Endometrial microvascular endothelial cells (primary cell): ENCODE measurements around the gene DRAXIN. TPM values are rescaled to one million over a fixed set of nuclear protein-coding genes. Genes with fewer than 3 reads are reported as not detected.

Source experiments
- in situ Hi-C: cut with HindIII; loops from 2 replicates; pipeline ENCODE4 v1.10.0; 2017; ENCODE audit warnings: low sequenced_read_pairs, low pct_unique_long_range_greater_than_20kb; ENCODE audit errors: inconsistent ontology term
- total RNA-seq: library from RNA; depleted of rRNA; stranded (reverse); fragments of >200 nt; gene quantifications from one replicate; pipeline ENCODE4 v1.2.3, GENCODE V29; 2015; ENCODE audit errors: inconsistent ontology term

Gene DRAXIN
- total RNA-seq, 1 donor from 2014 or later, result not detected

GRCh38 chr1:11682287-11682771 is 9.2 kb upstream of the DRAXIN start:
- in situ Hi-C loops, result no loop called here

DNA sequence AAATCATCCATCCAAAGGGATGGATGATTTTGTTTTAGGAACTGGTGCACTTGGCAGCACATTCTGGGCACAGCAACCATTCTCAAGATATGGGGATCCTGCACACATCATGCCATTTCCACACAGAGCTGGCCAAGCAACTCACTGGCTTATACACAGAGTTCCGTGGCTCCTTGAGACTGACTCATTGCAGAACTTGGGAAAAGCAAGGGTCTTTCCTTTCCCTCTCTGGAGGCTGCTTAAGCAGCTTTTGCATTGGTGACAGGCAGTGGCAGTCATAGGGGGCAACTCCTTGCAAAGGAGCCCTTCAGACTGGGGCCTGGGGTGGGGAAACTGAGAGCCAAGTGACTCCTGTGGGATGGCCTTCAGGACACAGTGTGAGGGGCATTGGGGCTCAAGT is 8.7 kb upstream of the DRAXIN start:
- in situ Hi-C loops, result no loop called here

GRCh38 chr1:11684070-11684469 is 7.4 kb upstream of the DRAXIN start:
- in situ Hi-C loops, result no loop called here

DNA sequence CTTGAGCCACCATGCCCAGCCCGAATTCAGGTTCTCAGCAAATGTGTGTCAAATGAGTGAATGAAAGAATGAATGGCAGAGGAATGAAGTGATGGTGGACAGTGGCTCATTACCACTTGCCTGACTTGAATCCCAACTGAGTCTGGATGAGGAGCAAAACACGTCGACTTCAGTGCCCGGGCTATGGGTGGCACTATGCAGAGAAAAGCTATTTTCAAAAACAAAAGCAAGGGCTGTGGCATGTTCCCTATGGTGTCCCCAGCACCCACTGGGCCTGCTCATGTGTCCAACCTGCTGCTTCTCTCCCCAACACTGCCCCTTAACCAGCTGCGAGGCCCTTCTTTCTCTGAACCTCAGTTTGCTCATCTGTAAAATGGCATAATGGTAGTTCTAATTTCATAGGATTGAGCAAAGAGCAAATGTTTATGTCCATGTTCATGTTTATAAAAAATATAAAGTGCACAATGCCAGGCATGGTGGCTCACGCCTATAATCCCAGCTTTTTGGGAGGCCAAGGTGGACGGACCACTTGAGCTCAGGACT is 6.2 kb upstream of the DRAXIN start:
- in situ Hi-C loops, result no loop called here

- in situ Hi-C loops, result no loop called here
Measured at GRCh38 chr1:11688506-11688905, 3.0 kb upstream of the DRAXIN start.

DNA sequence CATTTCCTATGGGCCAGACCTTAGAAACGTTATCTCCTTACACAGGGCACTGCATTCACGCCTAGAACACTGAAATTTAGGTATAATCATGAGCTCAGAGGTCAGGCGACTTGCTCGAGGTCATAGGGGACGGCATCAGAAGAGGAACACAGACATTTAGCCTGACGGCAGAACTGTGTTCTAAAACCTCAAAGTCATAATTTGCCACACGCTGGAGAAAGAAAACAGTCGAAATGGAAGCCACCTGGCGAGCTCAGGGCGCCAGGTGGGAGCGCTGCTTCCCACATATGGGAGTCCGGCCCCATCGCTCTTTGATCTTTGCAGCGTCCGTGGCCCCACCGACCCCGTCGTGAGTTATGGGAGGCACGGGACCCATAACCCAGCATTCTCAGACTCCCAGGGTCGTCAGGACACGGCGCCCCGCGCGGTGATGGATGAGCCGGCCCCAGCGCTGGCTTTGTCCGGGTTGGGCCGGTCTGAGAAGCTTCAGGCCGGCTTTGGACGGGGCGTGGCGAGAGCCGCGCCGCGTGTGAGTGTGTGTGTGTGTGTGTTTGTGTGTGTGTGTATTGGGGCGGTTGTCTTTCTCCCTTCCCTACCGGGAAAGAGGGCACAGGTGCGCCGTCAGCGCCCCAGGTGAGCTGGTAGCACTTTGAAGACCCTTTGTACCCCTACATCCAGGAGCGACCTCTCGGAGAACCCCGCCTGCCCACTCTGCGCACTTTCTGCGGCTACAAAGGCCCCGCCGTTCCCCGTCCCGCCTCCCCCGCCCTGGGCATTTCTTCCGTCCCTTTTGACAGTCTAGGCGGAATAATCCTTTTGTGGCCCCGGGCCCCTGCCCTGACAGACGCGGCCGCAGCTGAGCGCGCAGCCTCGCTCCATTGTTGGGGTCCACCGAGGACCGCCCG is 861 bp upstream of the DRAXIN start:
- in situ Hi-C loops, result no loop called here

GRCh38 chr1:11691928-11692711 is 610 bp downstream of the DRAXIN start:
- in situ Hi-C loops, result no loop called here

DNA sequence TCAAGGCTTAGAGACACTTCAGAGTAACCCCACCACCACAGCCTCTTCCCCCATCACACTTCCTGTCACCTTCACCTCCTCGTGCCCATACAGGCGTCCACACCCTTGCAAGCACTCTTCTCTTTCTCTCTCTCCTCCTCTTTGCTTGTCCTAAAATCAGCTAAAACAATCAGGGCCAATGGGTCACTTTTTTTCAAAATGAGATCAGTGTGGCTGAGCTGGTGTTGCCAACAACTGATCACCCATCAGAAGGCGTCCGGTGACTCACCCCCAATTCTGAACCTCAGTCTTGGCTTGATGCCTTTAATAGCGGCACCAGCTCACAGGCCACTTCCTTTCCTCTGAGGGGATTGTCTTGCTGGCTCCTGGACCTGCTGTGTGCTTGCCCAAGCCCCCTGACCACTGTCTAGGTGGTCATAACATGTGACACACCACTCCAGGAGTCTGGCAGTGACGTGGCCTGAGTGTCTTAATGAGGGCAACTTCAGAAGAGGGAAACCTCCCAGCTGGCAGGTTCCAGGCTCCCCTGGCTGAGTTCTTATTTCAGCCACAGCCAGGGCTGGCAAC is 1.6 kb downstream of the DRAXIN start:
- in situ Hi-C loops, result no loop called here

DNA sequence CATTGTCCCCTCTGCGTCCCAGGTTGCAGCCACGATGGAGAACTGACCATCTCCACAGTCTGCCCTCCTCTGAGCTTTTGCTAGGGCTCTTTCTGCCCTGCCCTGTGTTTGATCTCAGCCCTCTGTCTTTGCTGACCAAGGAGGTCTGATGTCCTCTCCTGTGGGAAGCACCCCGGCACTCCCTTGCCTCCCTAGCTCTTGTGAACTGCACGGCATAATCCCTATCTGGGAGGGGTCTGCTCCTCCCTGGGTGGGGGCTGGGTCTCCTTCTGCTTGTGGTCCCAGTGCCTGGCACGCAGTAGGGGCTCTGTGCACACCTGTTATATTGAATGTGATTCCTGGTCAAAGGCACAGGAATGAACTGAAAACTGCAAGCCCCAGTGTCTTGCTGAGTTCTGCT is 2.4 kb downstream of the DRAXIN start:
- in situ Hi-C loops, result no loop called here

DNA sequence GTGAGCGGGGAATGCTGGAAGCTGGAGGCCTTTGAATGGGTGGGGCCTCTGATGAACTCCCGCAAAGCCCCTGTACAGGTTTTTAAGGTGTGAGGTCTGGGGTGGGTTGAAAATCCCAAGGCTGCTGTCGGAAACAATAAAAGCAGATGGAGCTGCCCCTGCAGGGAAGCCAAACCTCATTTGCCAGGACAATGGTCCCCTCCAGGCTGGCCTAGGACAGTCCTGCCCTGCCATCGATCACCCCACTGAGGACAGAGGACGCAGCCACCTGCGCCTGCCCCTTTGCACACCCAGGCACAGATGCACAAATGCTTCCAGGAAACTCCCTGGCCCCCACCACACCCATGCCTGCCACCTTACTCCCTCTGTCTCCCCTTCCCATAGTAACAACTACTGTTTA is 4.4 kb downstream of the DRAXIN start:
- in situ Hi-C loops, result no loop called here

GRCh38 chr1:11697188-11697892 is 5.8 kb downstream of the DRAXIN start:
- in situ Hi-C loops, result no loop called here

DNA sequence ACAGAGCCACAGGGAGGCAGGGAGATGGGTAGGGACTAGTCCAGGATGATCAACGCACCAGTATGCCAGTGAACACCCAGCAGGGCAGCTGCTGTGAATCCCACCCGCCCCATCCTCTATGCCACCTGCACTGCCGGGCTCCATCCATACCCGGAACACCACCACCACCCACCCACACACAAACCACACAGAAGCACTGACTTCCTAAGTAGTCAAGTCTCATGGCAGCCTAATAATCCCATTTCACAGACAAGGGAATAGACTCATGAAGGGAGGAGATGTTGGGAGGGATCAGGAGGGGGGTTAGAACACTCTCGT is 6.3 kb downstream of the DRAXIN start:
- in situ Hi-C loops, result no loop called here

DNA sequence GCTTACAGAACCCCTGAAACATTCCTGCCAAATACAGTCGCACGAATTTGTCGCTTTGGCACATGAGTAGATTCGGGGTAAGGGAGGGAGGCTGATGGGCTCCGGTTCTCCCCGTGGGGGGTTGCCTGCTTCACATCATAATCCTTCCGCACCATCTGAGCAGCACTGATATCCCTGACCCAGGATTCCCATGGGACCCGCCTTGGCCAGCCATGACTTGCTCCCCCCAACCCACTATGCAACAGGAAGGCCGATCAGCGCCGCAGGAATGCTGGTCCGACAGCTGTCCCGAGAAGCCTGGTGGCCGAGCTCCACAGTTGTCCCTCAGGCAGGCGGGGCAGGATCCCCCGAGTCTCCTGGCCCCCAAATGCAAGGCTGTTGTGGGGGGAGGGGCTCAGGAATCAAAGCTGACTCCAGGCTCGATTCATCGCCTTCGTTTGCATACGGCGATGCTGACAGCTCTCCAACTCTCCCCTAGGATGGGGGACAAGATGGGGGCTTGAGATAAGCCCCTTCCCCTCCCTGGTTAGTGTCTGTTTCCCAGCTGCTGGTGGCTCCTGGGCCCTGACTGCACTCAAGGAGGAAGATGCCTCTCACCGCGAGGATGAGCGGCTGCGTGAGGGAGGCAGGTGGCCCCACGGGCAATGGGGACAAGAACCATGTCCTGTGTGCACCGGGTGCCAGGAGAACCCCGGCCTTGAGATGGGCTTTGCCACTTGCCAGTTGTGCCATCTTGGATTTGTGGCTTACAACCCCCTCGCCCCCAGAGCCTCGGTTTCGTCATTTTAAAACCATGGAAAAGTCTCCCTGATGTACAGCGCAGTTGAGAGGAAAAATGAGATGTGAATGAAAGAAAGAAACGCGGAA is 9.3 kb downstream of the DRAXIN start:
- in situ Hi-C loops, result no loop called here

GRCh38 chr1:11701551-11701961 is 10.0 kb downstream of the DRAXIN start:
- in situ Hi-C loops, result no loop called here

- in situ Hi-C loops, result no loop called here
Measured at GRCh38 chr1:11701981-11702803, 10.7 kb downstream of the DRAXIN start.

DNA sequence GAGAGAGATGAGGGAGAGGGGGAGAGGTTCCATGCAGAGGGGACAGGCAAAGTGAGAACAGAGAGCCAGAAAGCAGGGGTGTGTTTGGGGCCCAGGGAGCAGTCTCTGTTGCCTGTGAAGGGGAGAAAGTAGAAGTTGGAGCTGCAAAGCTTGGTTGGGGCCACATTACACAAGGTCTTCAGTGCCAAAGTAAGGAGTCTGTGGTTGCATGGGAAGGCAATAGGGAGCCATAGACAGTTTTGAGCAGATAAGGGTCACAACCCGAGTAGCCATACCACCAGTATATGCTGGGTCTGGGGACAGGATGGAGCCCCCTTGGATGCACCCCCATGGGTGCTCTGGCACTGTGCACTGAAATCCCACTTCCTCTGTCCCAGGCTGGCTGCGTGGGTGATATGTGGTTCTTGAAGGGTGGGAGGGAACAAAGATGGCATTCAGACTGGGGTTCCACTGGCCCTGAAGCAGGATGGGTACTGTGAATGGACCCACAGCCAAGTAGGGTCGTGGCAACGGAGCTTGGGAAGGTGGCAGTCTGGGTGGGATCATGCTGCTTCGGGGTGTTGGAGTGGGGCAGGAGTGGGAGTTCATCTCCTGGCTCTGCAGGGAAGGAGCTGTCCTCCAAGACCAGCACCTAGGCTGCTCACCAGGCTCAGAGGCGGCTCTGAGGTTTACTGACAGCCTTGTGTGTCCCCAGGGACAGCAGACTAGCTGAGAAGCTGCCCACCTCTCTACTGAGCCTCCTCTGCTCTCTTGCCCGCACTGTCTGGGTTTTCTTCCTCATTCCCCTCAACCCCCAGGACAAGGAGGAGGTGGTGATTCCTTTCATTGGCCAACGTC is 12.1 kb downstream of the DRAXIN start:
- in situ Hi-C loops, result no loop called here

GRCh38 chr1:11704194-11704529 is 12.7 kb downstream of the DRAXIN start:
- in situ Hi-C loops, result no loop called here
